Mucosa of stomach (tissue), 1 donor: ENCODE data around the gene AK9.
A peak's percentile ranks its signal among the peaks of the same experiment; 100 is the strongest.
"Not testable (repeated sequence)": the region's sequence is repeated elsewhere in the genome, so short reads cannot be mapped to it uniquely, and the experiment has no call there.

Experiments used
- H3K27me3 ChIP-seq: one replicate; pipeline ENCODE4 v1.7.0; 2013; ENCODE audit warnings: mild to moderate bottlenecking, low read length; ENCODE audit not compliant: control insufficient read depth, insufficient read depth
- H3K36me3 ChIP-seq: one replicate; pipeline ENCODE4 v1.7.0; 2013; ENCODE audit warnings: low read length; ENCODE audit not compliant: control insufficient read depth, insufficient read depth
- H3K4me1 ChIP-seq: one replicate; pipeline ENCODE4 v1.7.0; 2013; ENCODE audit warnings: mild to moderate bottlenecking, low read length; ENCODE audit not compliant: control insufficient read depth, insufficient read depth
- H3K4me3 ChIP-seq: one replicate; pipeline ENCODE4 v1.7.0; 2013; ENCODE audit warnings: low read length
- H3K9ac ChIP-seq: one replicate; pipeline ENCODE4 v1.7.0; 2013; ENCODE audit warnings: mild to moderate bottlenecking, low read length, moderate library complexity
- H3K9me3 ChIP-seq: one replicate; pipeline ENCODE4 v1.7.0; 2013; ENCODE audit warnings: mild to moderate bottlenecking, low read length, moderate library complexity; ENCODE audit not compliant: control insufficient read depth
- donor health status: Pancreatic carcinoma.

Gene AK9

GRCh38 chr6:109469591-109470189 is 221.3 kb downstream of the AK9 start:
- H3K9ac ChIP-seq = no peak overlapping the region
- no peaks in the 10 kb centered on the region for H3K27me3 ChIP-seq
- H3K4me1 ChIP-seq = peaks cover 11% of the 10 kb centered on the region
- H3K9me3 ChIP-seq = no peaks in the 10 kb centered on the region
- no peak overlapping the region for H3K4me3 ChIP-seq
- peaks cover 13% of the 10 kb centered on the region for H3K36me3 ChIP-seq

- Histone ChIP-seq H3K27me3 (no peaks in the 10 kb centered on the region), H3K4me1 (peaks cover 15% of the 10 kb centered on the region), H3K4me3 (no peak overlapping the region), H3K36me3 (peaks cover 13% of the 10 kb centered on the region), H3K9ac (no peak overlapping the region), H3K9me3 (no peaks in the 10 kb centered on the region)
Observed at GRCh38 chr6:109467696-109468095, 223.3 kb downstream of the AK9 start.

GRCh38 chr6:109466212-109466923 is 224.6 kb downstream of the AK9 start:
- Histone ChIP-seq H3K36me3 (peaks cover 8% of the 10 kb centered on the region), H3K9me3 (no peaks in the 10 kb centered on the region), H3K9ac (no peak overlapping the region), H3K27me3 (no peaks in the 10 kb centered on the region), H3K4me1 (peaks cover 15% of the 10 kb centered on the region), H3K4me3 (no peak overlapping the region)

- Histone ChIP-seq H3K36me3 (peaks cover 8% of the 10 kb centered on the region), H3K9me3 (no peaks in the 10 kb centered on the region), H3K9ac (no peak overlapping the region), H3K4me1 (peaks cover 15% of the 10 kb centered on the region), H3K4me3 (no peak overlapping the region), H3K27me3 (no peaks in the 10 kb centered on the region)
Observed at GRCh38 chr6:109465772-109466171, 225.2 kb downstream of the AK9 start.

GRCh38 chr6:109461733-109462526 is 229.1 kb downstream of the AK9 start:
- H3K9me3 ChIP-seq = no peaks in the 10 kb centered on the region
- no peak overlapping the region for H3K4me3 ChIP-seq
- H3K9ac ChIP-seq = no peak overlapping the region
- peaks cover 8% of the 10 kb centered on the region for H3K36me3 ChIP-seq
- H3K4me1 ChIP-seq = peaks cover 37% of the 10 kb centered on the region
- H3K27me3 ChIP-seq = no peaks in the 10 kb centered on the region

- H3K4me1 ChIP-seq = peaks cover 38% of the 10 kb centered on the region
- not testable (repeated sequence) for H3K4me3 ChIP-seq, H3K9me3 ChIP-seq, H3K9ac ChIP-seq, H3K27me3 ChIP-seq, H3K36me3 ChIP-seq
Observed at GRCh38 chr6:109461205-109461604, 229.8 kb downstream of the AK9 start.

GRCh38 chr6:109460161-109460829 is 230.7 kb downstream of the AK9 start:
- no peaks in the 10 kb centered on the region for H3K27me3 ChIP-seq

GRCh38 chr6:109458774-109459531 is 232.0 kb downstream of the AK9 start:
- no peaks in the 10 kb centered on the region for H3K36me3 ChIP-seq
- no peak overlapping the region for H3K9ac ChIP-seq
- H3K27me3 ChIP-seq = no peaks in the 10 kb centered on the region
- no peak overlapping the region for H3K4me3 ChIP-seq
- H3K4me1 ChIP-seq = peaks cover 41% of the 10 kb centered on the region
- no peaks in the 10 kb centered on the region for H3K9me3 ChIP-seq

More at GRCh38 chr6:109460161-109460829, 230.7 kb downstream of the AK9 start:
- no peak overlapping the region for H3K9ac ChIP-seq
- no peak overlapping the region for H3K4me3 ChIP-seq
- H3K36me3 ChIP-seq = peaks cover 3% of the 10 kb centered on the region
- no peaks in the 10 kb centered on the region for H3K9me3 ChIP-seq
- peaks cover 33% of the 10 kb centered on the region for H3K4me1 ChIP-seq

GRCh38 chr6:109457562-109457996 is 233.4 kb downstream of the AK9 start:
- Histone ChIP-seq H3K4me3 (no peak overlapping the region), H3K9ac (no peak overlapping the region), H3K27me3 (no peaks in the 10 kb centered on the region), H3K36me3 (no peaks in the 10 kb centered on the region), H3K9me3 (no peaks in the 10 kb centered on the region), H3K4me1 (peaks cover 47% of the 10 kb centered on the region)

GRCh38 chr6:109456710-109457561 is 234.1 kb downstream of the AK9 start:
- H3K4me1 ChIP-seq = peaks cover 47% of the 10 kb centered on the region
- H3K9ac ChIP-seq = peak overlapping the region; percentile 72
- H3K9me3 ChIP-seq = no peaks in the 10 kb centered on the region
- H3K36me3 ChIP-seq = peaks cover 4% of the 10 kb centered on the region
- peak overlapping the region; percentile 58 for H3K4me3 ChIP-seq
- H3K27me3 ChIP-seq = no peaks in the 10 kb centered on the region
